Osteoblast (primary cell): ENCODE data around the gene SHCBP1. TPM values are rescaled to one million over a fixed set of nuclear protein-coding genes. Genes with fewer than 3 reads are reported as not detected.
"Not testable (repeated sequence)": the region's sequence is repeated elsewhere in the genome, so short reads cannot be mapped to it uniquely, and the experiment has no call there.

ENCODE experiments used
- DNase-seq: peaks from one replicate; pipeline ENCODE4 v3.0.0; 2011; ENCODE audit warnings: low spot score, mixed read lengths; ENCODE audit not compliant: insufficient read length; ENCODE audit errors: missing footprints
- H2AFZ ChIP-seq: 2 replicates; pipeline ENCODE4 v1.6.0; 2011; ENCODE audit warnings: mild to moderate bottlenecking, low read length
- H3K27ac ChIP-seq: 2 replicates; pipeline ENCODE4 v1.5.1; 2011; ENCODE audit warnings: mild to moderate bottlenecking, low read depth, low read length, moderate library complexity
- H3K27me3 ChIP-seq: 2 replicates; pipeline ENCODE4 v1.6.0; 2012; ENCODE audit warnings: mild to moderate bottlenecking, control low read depth, inconsistent platforms, low read length, moderate library complexity; ENCODE audit not compliant: insufficient read depth
- H3K36me3 ChIP-seq: 2 replicates; pipeline ENCODE4 v1.5.1; 2011; ENCODE audit warnings: mild to moderate bottlenecking, low read length, control low read depth, moderate library complexity; ENCODE audit not compliant: insufficient read depth
- H3K4me1 ChIP-seq: 2 replicates; pipeline ENCODE4 v1.5.1; 2011; ENCODE audit warnings: mild to moderate bottlenecking, low read length, control low read depth, moderate library complexity; ENCODE audit not compliant: insufficient read depth
- H3K4me2 ChIP-seq: 2 replicates; pipeline ENCODE4 v1.6.0; 2011; ENCODE audit warnings: mild to moderate bottlenecking, low read length; ENCODE audit not compliant: insufficient read depth
- H3K4me3 ChIP-seq: fragments of 200-600 bp; sonication (generic); 3 replicates; pipeline ENCODE4 v1.5.1; 2012; ENCODE audit warnings: mild to moderate bottlenecking, low read length, inconsistent platforms; ENCODE audit not compliant: insufficient read depth
- H3K79me2 ChIP-seq: 2 replicates; pipeline ENCODE4 v1.6.0; 2012; ENCODE audit warnings: mild to moderate bottlenecking, low read length, control low read depth, inconsistent platforms; ENCODE audit not compliant: insufficient read depth
- H3K9me3 ChIP-seq: 2 replicates; pipeline ENCODE4 v1.5.1; 2011; ENCODE audit warnings: low read depth, low read length, control low read depth
- H4K20me1 ChIP-seq: 2 replicates; pipeline ENCODE4 v1.6.0; 2012; ENCODE audit warnings: mild to moderate bottlenecking, low read length, control low read depth; ENCODE audit not compliant: insufficient read depth
- small RNA-seq: library from RNA; depleted of rRNA; stranded (forward); fragments of <200 nt; gene quantifications from one replicate; pipeline ENCODE3, GENCODE V24; 2012
- total RNA-seq: library from RNA; depleted of rRNA; stranded (reverse); fragments of >200 nt; gene quantifications from 2 replicates; pipeline ENCODE4 v1.2.3, GENCODE V29; 2012
- TF ChIP-seq, protein P1 (sequence below): IDR thresholded peaks from 2 replicates; pipeline ENCODE4 v1.5.1; 2011; ENCODE audit warnings: mild to moderate bottlenecking, low read depth, low read length, moderate library complexity; ENCODE audit errors: extremely low read depth

SHCBP1 gene
- total RNA-seq, 1 donor: 1.8 TPM

DNA sequence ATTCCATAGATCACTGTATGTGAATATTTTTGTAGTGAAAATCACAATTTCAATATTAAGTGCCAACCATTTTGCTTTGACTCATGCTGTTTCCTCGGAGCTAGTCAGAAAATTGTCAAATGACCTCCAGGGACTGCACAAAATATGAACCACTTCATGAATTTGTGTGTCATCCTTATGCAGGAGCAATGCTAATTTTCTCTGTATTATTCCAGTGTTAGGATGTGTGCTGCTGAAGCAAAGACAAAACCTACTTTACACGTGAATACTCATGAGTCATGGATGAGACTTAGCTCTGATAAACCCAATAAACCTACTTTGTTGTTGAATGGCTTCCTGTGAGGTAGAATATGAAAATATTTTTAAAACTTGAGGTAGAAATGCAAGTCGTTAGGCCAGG is 65.2 kb downstream of the SHCBP1 start:
- H3K79me2 ChIP-seq: no peaks in the 10 kb centered on the region
- H4K20me1 ChIP-seq: no peaks in the 10 kb centered on the region
- no peaks in the 10 kb centered on the region for H3K36me3 ChIP-seq
- peak overlapping the region; percentile 11 for H3K4me2 ChIP-seq
- no peak overlapping the region for H3K27ac ChIP-seq
- TF ChIP-seq, protein P1, sequence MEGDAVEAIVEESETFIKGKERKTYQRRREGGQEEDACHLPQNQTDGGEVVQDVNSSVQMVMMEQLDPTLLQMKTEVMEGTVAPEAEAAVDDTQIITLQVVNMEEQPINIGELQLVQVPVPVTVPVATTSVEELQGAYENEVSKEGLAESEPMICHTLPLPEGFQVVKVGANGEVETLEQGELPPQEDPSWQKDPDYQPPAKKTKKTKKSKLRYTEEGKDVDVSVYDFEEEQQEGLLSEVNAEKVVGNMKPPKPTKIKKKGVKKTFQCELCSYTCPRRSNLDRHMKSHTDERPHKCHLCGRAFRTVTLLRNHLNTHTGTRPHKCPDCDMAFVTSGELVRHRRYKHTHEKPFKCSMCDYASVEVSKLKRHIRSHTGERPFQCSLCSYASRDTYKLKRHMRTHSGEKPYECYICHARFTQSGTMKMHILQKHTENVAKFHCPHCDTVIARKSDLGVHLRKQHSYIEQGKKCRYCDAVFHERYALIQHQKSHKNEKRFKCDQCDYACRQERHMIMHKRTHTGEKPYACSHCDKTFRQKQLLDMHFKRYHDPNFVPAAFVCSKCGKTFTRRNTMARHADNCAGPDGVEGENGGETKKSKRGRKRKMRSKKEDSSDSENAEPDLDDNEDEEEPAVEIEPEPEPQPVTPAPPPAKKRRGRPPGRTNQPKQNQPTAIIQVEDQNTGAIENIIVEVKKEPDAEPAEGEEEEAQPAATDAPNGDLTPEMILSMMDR: no peak
- peaks cover 5% of the 10 kb centered on the region for H3K4me1 ChIP-seq
- no peak overlapping the region for H2AFZ ChIP-seq
- DNase-seq: peak; percentile 69
- no peaks in the 10 kb centered on the region for H3K9me3 ChIP-seq
- no peak overlapping the region for H3K4me3 ChIP-seq
- no peaks in the 10 kb centered on the region for H3K27me3 ChIP-seq

- H3K27me3 ChIP-seq, DNase-seq, H3K4me1 ChIP-seq, H3K27ac ChIP-seq, H3K9me3 ChIP-seq, H4K20me1 ChIP-seq, H3K36me3 ChIP-seq, H3K79me2 ChIP-seq: not testable (repeated sequence)
- Histone ChIP-seq H3K4me2 (peak overlapping the region; percentile 87), H2AFZ (peak overlapping the region; percentile 99), H3K4me3 (peak overlapping the region; percentile 64)
- TF ChIP-seq, protein P1: peak; percentile 81
Observed at GRCh38 chr16:46554435-46554834, 66.7 kb downstream of the SHCBP1 start.

DNA sequence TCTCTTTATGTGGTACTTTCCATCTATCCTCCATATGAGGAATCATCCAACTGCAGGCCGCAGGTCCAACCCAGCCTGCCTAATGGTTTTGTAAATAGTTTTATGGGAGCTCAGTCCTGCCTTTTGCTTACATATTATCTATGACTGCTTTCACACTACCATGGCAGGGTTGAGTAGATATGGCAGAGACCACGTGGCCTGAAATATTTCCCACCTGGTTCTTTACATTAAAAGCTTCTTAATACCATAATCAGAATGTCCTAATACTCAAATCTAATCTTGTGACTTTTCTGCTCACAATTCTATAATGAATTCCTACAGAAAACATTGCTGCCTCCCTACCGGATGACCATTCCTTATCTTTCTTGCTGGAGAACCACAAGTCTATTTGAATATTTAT is 71.7 kb downstream of the SHCBP1 start:
- H3K79me2 ChIP-seq: no peaks in the 10 kb centered on the region
- H3K4me3 ChIP-seq: no peak overlapping the region
- no peaks in the 10 kb centered on the region for H3K4me1 ChIP-seq
- H2AFZ ChIP-seq: no peak overlapping the region
- H3K4me2 ChIP-seq: no peak overlapping the region
- no peak overlapping the region for H3K27ac ChIP-seq
- no peaks in the 10 kb centered on the region for H3K9me3 ChIP-seq
- no peaks in the 10 kb centered on the region for H4K20me1 ChIP-seq
- TF ChIP-seq, protein P1: no peak
- H3K36me3 ChIP-seq: no peaks in the 10 kb centered on the region
- no peaks in the 10 kb centered on the region for H3K27me3 ChIP-seq
- DNase-seq: no peak

Small RNA genes within 50 kb of the gene (small RNA-seq; reads per million reads assigned to genes)
- not detected for gene RNU6-845P

Other genes starting within 250 kb of the SHCBP1 start
- gene VPS35, start 67.8 kb upstream of the SHCBP1 start, total RNA-seq: 154 and 159 TPM in 2 replicates
- 2.7 and 4.0 TPM in 2 replicates for gene ORC6, start 68.3 kb upstream of the SHCBP1 start, total RNA-seq
- gene MYLK3, start 127.0 kb upstream of the SHCBP1 start, total RNA-seq: under 0.01 and 0.29 TPM in 2 replicates
- 7.7 and 9.8 TPM in 2 replicates for gene C16orf87, start 209.8 kb upstream of the SHCBP1 start, total RNA-seq